Breast epithelium (tissue), 3 donors: ENCODE results near the gene HRAS.

Experiments used
- CTCF ChIP-seq, 3 donors: fragments of 450-650 bp; IDR thresholded peaks; one replicate each; pipeline ENCODE4 v1.5.1; 2016 to 2017; ENCODE audit warnings: antibody characterized with exemption in 3 of 3, mild to moderate bottlenecking in 3 of 3, moderate library complexity in 3 of 3
- POLR2A ChIP-seq: fragments of 450-650 bp; IDR thresholded peaks from one replicate; pipeline ENCODE4 v1.6.1; 2016; ENCODE audit warnings: antibody characterized with exemption, mild to moderate bottlenecking, moderate library complexity
- POLR2AphosphoS5 ChIP-seq, 3 donors: sonication (generic); formaldehyde crosslinking; IDR thresholded peaks; one replicate each; pipeline ENCODE4 v1.6.1; 2017; ENCODE audit warnings: antibody characterized with exemption in 3 of 3

GRCh38 chr11:507727-508515 is 27.5 kb downstream of the HRAS start:
- TF ChIP-seq POLR2AphosphoS5 (IDR thresholded peaks at IDR 0.05), result no peak
- TF ChIP-seq CTCF (IDR thresholded peaks at IDR 0.05), result no peak
- no peak for TF ChIP-seq POLR2A
